ENCODE data around the gene CRIP1.

Gene CRIP1

DNA sequence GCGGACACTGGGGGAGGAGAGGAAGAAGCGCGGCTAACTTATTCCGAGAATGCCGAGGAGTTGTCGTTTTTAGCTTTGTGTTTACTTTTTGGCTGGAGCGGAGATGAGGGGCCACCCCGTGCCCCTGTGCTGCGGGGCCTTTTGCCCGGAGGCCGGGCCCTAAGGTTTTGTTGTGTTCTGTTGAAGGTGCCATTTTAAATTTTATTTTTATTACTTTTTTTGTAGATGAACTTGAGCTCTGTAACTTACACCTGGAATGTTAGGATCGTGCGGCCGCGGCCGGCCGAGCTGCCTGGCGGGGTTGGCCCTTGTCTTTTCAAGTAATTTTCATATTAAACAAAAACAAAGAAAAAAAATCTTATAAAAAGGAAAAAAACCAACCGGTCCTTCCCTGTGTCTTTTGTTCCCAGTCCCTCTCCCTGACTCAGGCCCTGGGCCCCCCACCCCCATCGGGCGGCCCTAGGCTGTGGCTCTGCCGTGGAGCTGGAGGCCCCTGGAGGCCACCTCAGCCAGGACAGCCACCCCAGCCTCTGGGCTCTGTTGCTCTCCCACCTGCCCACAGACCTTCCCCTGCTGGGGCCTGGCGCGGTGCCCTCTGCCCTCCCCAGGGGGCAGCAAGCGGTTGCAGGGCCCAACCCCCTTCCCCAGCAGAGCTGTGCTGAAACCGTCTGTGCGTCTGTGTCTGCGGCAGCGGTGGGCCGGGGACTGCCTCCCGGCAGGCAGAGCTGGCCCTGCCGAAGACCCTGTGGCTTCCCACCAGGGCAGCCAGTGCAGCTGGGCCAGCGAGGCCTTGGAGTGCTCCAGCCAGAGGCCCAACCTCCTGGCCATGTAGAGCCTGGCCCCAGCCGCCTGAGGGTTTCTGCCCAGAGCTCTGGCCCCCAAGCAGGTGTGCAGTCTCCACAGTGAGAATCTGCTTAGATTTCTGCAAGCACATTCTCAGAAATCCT is 16.1 kb upstream of the CRIP1 start:
- no peak for TF ChIP-seq CTCF (IDR thresholded peaks at IDR 0.05; ENCODE audit: insufficient read depth, low read depth, low read length, missing control alignments)
- H3K4me3 ChIP-seq (ENCODE audit: low read depth, low read length) = no peak overlapping the region
- no peak for DNase-seq (ENCODE audit: low read depth)

DNA sequence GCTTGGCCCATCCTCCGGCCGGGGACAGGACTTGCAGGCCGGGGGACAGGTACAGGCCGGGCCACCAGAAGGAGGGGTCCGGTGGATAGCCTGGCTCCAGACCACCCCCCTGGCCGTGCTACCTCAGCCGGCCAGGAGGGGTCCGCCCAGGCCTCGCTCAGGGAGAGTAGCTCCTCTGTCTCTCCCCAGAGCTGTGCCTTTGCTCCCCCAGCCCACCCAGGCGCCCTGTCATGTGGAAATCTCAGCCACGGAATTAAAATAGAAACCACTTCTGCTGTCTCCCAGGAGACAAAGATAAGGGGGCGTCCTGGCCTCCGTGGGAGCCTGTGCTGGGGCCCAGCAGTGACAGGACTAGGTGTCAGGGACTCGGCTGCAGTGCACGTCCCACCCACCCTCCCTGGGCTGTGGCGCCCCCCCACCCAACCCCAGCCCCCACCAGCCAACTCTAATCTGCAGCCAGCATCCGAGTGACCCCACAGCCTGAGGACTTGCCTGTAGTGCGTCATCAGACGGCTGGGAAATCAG is 15.3 kb upstream of the CRIP1 start:
- no peak for TF ChIP-seq CTCF (IDR thresholded peaks at IDR 0.05; ENCODE audit: insufficient read depth, low read depth, low read length, missing control alignments)
- H3K4me3 ChIP-seq (ENCODE audit: low read depth, low read length) = no peak overlapping the region
- no peak for DNase-seq (ENCODE audit: low read depth)

- no peak for DNase-seq (ENCODE audit: low read depth)
- no peak for TF ChIP-seq CTCF (IDR thresholded peaks at IDR 0.05; ENCODE audit: insufficient read depth, low read depth, low read length, missing control alignments)
- H3K4me3 ChIP-seq (ENCODE audit: low read depth, low read length) = no peak overlapping the region
Measured at GRCh38 chr14:105471823-105472485, 14.7 kb upstream of the CRIP1 start.

GRCh38 chr14:105472486-105472991 is 14.1 kb upstream of the CRIP1 start:
- no peak for DNase-seq (ENCODE audit: low read depth)
- H3K4me3 ChIP-seq (ENCODE audit: low read depth, low read length) = no peak overlapping the region
- no peak for TF ChIP-seq CTCF (IDR thresholded peaks at IDR 0.05; ENCODE audit: insufficient read depth, low read depth, low read length, missing control alignments)

GRCh38 chr14:105473033-105473676 is 13.5 kb upstream of the CRIP1 start:
- H3K4me3 ChIP-seq (ENCODE audit: low read depth, low read length) = no peak overlapping the region
- DNase-seq (ENCODE audit: low read depth) = no peak

More at GRCh38 chr14:105473033-105473676, 13.5 kb upstream of the CRIP1 start:
- TF ChIP-seq CTCF (IDR thresholded peaks at IDR 0.05; ENCODE audit: insufficient read depth, low read depth, low read length, missing control alignments) = no peak

All from GM12865 (cell line).